Measurements from ENCODE around the gene PCSK9. TPM values are rescaled to one million over a fixed set of nuclear protein-coding genes. Genes with fewer than 3 reads are reported as not detected.

The PCSK9 gene
- total RNA-seq, 1 donor from 2014 or later, result 6.8 TPM

- Mint-ChIP-seq H3K36me3 (ENCODE audit: low read depth, unreplicated experiment) (peaks cover 4% of the 10 kb centered on the region), H3K27me3 (ENCODE audit: unreplicated experiment) (peaks cover 2% of the 10 kb centered on the region), H3K27ac (ENCODE audit: unreplicated experiment) (no peak overlapping the region), H3K9me3 (ENCODE audit: unreplicated experiment) (peaks cover 6% of the 10 kb centered on the region), H3K4me3 (ENCODE audit: unreplicated experiment) (no peak overlapping the region), H3K4me1 (ENCODE audit: unreplicated experiment) (no peaks in the 10 kb centered on the region)
- no peak for DNase-seq (ENCODE audit: low spot score)
- no peak for TF ChIP-seq CTCF (IDR thresholded peaks at IDR 0.05; ENCODE audit: unreplicated experiment)
Measured at GRCh38 chr1:55006931-55007330, 32.4 kb upstream of the PCSK9 start.

- Mint-ChIP-seq H3K4me1 (ENCODE audit: unreplicated experiment) (no peaks in the 10 kb centered on the region), H3K27ac (ENCODE audit: unreplicated experiment) (no peak overlapping the region), H3K4me3 (ENCODE audit: unreplicated experiment) (no peak overlapping the region), H3K9me3 (ENCODE audit: unreplicated experiment) (peaks cover 6% of the 10 kb centered on the region), H3K36me3 (ENCODE audit: low read depth, unreplicated experiment) (peaks cover 4% of the 10 kb centered on the region), H3K27me3 (ENCODE audit: unreplicated experiment) (peaks cover 2% of the 10 kb centered on the region)
- no peak for TF ChIP-seq CTCF (IDR thresholded peaks at IDR 0.05; ENCODE audit: unreplicated experiment)
- DNase-seq (ENCODE audit: low spot score), result no peak
Measured at GRCh38 chr1:55007625-55008024, 31.7 kb upstream of the PCSK9 start.

- peaks cover 4% of the 10 kb centered on the region for H3K36me3 Mint-ChIP-seq (ENCODE audit: low read depth, unreplicated experiment)
- no peaks in the 10 kb centered on the region for H3K4me1 Mint-ChIP-seq (ENCODE audit: unreplicated experiment)
- peaks cover 6% of the 10 kb centered on the region for H3K9me3 Mint-ChIP-seq (ENCODE audit: unreplicated experiment)
- no peak for TF ChIP-seq CTCF (IDR thresholded peaks at IDR 0.05; ENCODE audit: unreplicated experiment)
- peaks cover 2% of the 10 kb centered on the region for H3K27me3 Mint-ChIP-seq (ENCODE audit: unreplicated experiment)
- H3K27ac Mint-ChIP-seq (ENCODE audit: unreplicated experiment), result no peak overlapping the region
- no peak for DNase-seq (ENCODE audit: low spot score)
- H3K4me3 Mint-ChIP-seq (ENCODE audit: unreplicated experiment), result no peak overlapping the region
Measured at GRCh38 chr1:55010194-55010886, 29.0 kb upstream of the PCSK9 start.

- no peak for DNase-seq (ENCODE audit: low spot score)
- peaks cover 4% of the 10 kb centered on the region for H3K36me3 Mint-ChIP-seq (ENCODE audit: low read depth, unreplicated experiment)
Measured at GRCh38 chr1:55010887-55011217, 28.5 kb upstream of the PCSK9 start.

More at GRCh38 chr1:55010887-55011217, 28.5 kb upstream of the PCSK9 start:
- Mint-ChIP-seq H3K27ac (ENCODE audit: unreplicated experiment) (no peak overlapping the region), H3K4me3 (ENCODE audit: unreplicated experiment) (no peak overlapping the region), H3K4me1 (ENCODE audit: unreplicated experiment) (no peaks in the 10 kb centered on the region), H3K27me3 (ENCODE audit: unreplicated experiment) (peaks cover 2% of the 10 kb centered on the region), H3K9me3 (ENCODE audit: unreplicated experiment) (peaks cover 6% of the 10 kb centered on the region)
- TF ChIP-seq CTCF (IDR thresholded peaks at IDR 0.05; ENCODE audit: unreplicated experiment), result no peak
